Measurements from ENCODE around the gene CDC14B.

CDC14B gene

DNA sequence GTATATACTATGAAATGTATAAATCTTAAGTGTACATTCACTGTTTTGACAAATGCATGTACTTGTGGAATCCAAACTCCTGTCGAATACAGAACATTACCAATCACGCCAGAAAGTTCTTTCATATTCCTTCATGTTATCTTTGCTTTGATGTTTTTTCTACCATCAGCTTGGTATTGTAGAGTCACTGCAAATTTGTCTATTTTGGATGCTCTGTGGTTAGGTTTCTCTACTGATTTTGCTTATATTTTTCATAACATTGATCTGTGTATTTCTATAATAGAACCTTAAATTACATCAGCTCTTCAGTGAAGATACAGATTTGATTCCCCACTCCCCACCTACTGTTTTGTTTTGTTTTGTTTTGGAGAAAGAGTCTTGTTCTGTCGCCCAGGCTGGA, 138.9 kb downstream of the CDC14B start:
- no peak for DNase-seq

DNA sequence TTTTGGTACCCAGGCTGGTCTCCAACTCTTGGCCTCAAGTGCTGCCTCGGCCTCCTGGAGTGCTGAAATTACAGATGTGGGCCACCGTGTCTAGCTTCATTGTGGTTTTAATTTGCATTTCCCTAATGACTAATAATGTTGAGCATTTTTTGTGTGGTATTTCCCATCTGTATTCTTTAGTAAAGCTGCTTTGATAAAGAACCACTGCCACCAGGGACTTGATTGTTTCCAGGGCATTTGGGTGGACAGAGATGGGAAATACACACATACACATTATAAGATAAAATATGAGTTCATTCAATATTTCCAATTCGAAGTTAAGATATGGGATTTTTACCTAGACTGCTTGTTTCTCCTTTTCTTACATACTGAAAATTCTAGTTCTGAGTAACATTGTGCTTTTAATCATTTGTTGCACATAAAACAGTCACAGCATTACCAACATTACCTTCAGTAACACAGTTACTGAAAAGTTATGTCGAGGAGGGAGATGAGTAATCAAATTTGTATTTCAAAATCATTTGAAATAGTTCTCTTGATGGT, 140.7 kb downstream of the CDC14B start:
- peak; percentile 44 for DNase-seq

DNA sequence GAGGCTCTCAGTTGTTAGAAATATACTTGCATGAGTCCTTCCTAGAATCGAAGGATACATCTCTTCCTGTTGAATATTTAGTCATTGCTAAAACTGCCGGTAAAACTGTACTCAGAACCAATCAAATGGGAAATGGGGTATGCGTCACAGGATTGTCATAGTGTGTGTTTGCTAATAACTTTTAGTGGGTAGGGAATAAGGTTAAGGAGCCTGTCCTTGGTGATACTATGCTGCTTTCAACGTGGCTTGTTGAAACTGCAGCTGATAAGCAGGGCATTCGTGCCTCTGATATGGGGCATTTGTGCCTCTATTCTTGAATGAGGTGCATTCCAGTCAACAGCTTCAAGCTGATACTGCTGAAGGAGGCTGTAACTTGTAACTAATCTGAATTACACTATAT, 143.1 kb downstream of the CDC14B start:
- no peak for DNase-seq

DNA sequence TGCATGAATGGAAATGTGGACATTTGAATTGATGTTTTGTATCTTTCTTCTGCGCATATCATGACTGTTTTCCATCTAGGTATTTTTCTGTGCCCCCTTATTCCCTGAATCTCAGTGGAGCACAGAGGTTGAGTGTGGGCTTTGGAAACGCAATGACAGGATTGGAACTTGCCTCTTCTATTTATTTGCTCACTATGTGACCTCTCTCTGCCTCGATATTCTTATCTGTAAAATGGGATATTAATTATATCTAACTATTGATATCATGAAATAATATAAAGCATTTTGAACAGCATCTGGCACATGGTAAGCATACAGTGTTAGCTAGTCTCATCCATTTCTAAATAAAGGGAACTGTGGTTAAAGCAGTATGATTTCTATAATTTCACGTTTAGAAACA, 143.6 kb downstream of the CDC14B start:
- no peak for DNase-seq

DNA sequence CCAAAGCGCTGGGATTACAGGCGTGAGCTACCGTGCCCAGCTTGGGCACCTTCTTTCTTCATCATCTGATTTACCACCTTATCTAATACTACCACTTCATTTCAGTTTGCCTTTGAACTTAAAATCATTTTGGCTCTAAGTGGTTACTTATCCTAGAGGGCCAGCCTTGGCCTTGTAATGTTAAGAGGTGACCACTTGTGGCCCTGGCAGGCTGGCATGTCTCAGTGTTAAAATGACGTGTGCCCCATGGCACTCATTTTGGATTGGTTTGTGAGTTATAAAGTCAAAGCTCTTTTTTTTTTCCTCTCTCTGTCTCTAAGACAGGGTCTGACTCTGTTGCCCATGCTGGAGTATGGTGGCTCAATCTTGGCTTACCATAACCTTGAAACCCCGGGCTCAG, 151.9 kb downstream of the CDC14B start:
- no peak for DNase-seq

DNA sequence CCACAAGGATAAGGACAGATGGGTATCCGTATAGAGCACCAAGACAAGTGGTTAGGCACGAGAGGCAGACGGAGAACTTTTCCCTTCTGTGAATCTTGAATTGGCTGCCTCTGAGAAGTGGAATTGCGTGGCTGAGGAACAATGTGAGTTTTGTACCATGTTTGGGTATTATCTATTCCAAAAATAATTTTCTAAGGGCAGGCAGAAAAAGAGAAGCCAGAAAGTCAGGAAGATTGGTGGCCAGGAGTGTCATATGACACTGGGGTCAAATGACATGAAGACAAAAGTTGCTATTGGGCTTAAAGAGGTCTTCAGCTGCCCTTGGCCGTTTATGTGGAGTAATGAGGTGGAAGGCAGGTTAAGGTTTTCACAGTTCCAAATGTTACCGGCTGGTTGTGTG, 155.2 kb downstream of the CDC14B start:
- DNase-seq = no peak

DNA sequence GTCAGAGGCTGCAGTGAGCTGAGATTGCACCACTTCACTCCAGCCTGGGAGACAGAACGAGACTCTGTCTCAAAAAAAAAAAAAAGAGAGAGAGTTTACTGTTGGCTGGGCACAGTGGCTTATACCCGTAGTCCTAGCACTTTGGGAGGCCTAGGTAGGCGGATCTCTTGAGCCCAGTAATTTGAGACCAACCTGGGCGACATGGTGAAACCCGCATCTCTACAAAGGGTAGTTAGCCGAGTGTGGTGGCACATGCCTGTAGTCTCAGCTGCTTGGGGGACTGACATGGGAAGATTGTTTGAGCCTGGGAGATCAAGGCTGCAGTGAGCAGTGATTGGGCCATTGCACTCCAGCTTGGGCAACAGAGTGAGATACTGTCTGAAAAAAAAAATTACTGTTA, 157.1 kb downstream of the CDC14B start:
- no peak for DNase-seq

DNA sequence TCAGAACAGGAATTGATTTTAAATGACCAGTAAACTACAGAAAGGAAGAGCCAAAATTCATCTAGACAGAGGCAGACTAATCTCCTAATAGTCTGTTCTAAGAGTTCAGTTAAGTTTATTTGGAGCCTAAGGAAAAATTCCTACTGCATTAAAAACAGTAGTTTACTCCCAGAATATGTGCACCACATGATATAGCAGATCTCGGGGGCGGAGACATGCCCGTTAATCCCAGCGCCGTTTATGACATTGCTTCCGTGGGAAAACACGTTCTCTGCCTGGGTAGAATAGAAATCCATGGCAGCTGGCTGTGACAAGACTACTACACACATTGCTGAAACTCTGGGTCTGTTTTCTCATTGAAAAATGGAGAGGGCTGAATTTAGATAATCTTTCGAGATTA, 158.3 kb downstream of the CDC14B start:
- no peak for DNase-seq

DNA sequence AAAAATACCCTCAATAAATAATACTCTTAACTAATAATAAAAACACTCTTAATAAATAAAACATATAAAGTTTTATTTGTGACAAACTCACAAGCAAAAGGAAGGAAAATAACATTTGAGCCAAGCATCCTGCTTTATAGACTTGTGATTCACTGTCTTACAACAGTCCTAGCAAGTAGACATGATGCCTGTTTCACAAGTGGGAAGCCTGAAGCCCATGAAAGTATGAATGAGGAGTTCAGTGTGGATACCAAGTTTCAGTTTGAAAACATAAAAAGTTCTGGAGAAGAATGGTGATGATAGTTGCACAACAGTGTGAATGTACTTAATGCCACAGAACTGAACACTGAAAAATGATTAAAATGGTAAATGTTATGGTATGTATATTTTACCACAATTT, 158.8 kb downstream of the CDC14B start:
- DNase-seq = no peak

DNA sequence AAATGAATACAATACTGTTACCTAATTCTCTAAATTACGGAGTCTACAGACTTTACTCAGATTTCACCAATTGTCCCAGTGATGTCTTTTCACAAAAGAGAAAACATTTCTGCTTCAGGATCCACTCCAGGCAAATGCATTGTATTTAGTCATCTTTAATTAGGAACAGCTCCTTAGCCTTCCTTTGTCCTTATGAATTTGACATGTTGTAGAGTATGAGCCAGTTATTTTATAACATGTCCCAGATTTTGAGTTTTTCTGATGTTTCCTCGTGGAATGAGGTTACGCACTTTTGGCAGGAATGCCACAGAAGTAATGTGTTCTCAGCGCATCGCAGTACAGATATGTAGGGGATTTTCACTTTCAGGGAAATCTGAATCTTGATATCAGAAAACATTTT, 159.2 kb downstream of the CDC14B start:
- DNase-seq = no peak

DNA sequence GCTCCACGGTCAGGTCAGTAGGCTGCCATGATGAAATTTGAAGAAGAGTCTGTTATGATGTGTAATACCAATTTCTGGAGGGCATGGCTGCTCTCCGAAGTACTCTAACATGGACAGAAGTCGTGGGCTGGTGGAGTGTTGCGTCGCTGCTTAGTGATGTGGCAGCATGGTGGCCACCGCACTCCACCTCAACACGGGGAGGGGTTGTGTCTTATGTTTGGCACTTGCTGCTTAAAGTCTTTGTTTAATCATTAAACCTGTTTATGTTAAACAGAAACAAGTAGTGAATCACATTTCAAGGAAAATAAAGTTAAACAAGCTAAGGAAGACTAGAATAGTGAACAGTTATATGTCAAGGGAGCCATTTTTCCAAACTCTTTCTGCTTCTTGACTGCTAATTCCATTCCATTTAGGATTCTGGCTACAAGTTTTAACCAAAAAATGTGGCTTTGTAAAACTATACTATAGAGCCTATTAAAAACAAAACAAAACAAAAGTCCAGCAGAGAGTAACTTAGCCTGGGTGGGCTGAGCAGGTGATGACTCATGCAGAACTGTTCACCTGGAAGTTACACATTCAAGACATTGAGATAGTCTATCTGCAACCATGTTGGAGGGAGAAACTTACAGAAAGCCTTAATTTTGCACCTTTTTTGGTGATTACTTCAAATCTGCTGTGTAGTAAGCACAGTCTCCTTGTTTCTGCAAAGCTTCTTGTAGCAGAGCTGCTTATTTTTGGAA, 160.2 kb downstream of the CDC14B start:
- no peak for DNase-seq

DNA sequence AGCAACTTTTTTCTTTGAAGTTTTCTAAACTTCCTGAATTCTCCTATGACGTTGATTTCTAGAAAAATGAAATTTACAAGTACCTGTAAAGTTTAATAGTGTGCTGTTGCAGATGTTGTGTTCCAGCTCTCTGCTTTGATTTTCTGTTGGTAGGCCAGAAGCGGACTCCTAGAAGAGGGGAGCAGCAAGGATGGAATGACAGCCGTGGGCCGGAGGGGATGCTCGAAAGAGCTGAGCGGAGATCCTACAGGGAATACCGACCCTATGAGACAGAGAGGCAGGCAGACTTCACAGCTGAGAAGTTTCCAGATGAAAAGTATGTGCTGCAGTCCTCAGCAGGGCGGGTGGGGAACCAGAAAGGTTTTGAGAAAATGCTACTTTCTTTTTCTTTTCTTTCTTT, 161.4 kb downstream of the CDC14B start:
- no peak for DNase-seq

DNA sequence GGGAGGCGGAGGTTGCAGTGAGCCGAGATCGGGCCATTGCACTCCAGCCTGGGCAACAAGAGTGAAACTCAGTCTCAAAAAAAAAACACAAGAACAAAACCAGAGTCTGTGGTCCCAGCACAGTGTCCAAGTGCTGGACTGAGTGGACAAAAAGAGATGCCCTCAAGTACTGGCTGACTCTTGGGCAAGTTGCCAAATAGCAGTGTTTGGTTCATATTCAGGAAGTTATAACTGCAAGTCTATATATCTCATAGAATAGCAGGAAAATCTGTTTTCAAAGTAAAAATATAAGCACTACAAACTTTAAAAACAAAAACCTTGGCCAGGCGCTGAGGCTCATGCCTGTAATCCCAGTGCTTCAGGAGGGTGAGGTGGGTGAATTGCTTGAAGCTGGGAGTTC, 162.4 kb downstream of the CDC14B start:
- DNase-seq = no peak

DNA sequence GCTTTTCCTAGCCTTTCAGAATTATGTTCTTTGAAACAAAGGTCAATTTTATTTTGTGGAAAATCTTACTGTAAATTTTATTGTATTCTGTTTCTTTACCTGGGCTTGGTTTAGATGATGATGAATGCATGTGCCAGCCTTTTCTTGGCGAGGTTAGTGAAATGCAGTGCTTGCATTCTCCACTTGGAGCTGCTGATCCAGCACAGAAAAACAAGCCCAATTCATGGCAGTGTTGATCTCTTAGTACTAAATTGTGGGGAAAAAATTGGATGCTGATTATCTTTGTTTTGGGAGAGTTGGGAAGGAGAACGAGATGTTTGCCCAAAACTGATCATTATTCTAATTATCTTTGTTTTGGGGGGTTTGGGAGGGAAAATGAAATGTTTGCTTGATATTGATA, 166.0 kb downstream of the CDC14B start:
- no peak for DNase-seq

DNA sequence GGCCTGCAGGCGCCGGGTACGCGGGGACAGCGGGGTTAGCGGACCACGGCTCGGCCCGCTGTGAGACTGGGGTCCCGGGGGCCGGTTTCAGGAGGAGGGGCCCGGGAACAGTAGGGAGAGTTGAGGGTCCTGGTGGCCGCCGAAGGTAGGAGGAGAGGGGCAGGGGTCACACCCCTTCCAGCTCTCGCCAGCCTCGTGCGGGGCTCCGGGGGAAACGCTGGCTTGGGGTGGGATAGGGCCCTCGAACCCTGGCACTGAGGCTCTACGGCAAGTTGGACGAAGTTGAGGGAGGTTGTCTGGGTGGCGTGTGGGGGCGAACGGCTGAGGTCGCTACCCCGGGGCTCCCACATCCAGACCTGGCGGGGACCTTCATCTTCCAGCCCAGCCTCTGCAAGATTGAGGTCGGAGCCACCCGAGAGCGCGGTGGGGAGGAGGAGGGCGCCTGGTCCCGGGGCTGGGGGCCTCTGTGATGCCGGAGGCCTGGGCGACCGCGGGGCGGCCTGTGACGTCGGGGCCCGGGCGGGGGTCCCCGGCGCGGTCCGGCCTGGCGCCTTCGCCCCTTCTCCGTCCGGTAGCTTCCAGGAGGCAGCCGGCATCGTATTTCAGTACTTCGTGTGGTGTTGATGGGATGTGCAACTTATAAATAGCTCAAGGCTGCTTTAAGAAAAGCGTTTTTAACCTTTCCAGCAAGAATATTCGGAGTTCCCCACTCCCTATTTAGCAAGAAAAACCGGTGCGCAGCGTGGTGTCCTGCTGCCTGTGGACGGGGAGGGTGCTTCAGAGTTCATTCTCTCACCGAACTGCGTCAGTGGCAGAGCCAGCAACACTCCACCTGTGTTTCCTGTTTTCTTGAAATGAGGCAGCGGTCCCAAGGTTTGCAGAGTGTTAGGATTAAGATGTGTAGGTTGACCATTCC, 168.8 kb downstream of the CDC14B start:
- peak; percentile 39 for DNase-seq
